Right lobe of liver (tissue), 6 donors: ENCODE data around the gene SLC5A11. TPM values are rescaled to one million over a fixed set of nuclear protein-coding genes. Genes with fewer than 3 reads are reported as not detected.
A peak's percentile ranks its signal among the peaks of the same experiment; 100 is the strongest.

Experiments
- ATAC-seq, 4 donors: fragments of 200-7000 bp; cut with Tn5 transposase; one replicate each; pipeline ENCODE4 v1.9.1; 2020; ENCODE audit warnings: mild to moderate bottlenecking in 4 of 4, moderate library complexity in 4 of 4
- DNase-seq, 3 donors: peaks; one replicate each; pipeline ENCODE4 v3.0.0-alpha.2; 2020
- H3K27ac ChIP-seq, 3 donors: fragments of 200-600 bp; one replicate each; pipeline ENCODE4 v1.8.0; 2022
- H3K27me3 ChIP-seq, 2 donors: fragments of 200-600 bp; one replicate each; pipeline ENCODE4 v1.8.0; 2022
- H3K36me3 ChIP-seq, 4 donors: fragments of 200-600 bp; sonication (generic) in 1 of 4; one replicate each; pipeline versions ENCODE4 v1.5.1 to v1.8.0; 2017 to 2022; ENCODE audit warnings: control low read depth in 1 of 4
- H3K4me1 ChIP-seq, 4 donors: fragments of 200-600 bp; sonication (generic) in 1 of 4; one replicate each; pipeline versions ENCODE4 v1.5.1 to v1.8.0; 2017 to 2022; ENCODE audit warnings: control low read depth in 1 of 4
- H3K4me3 ChIP-seq, 3 donors: fragments of 200-600 bp; one replicate each; pipeline ENCODE4 v1.8.0; 2022
- H3K9me3 ChIP-seq, 4 donors: fragments of 200-600 bp; sonication (generic) in 1 of 4; one replicate each; pipeline versions ENCODE4 v1.5.1 to v1.8.0; 2017 to 2022; ENCODE audit warnings: control low read depth in 1 of 4
- POLR2A ChIP-seq: fragments of 450-650 bp; IDR thresholded peaks from one replicate; pipeline ENCODE4 v1.6.1; 2017; ENCODE audit warnings: antibody characterized with exemption, mild to moderate bottlenecking
- WGBS: methylation state at CpG from one replicate; pipeline ENCODE4 v1.1.6; 2018; ENCODE audit warnings: low coverage, low lambda C conversion rate; ENCODE audit not compliant: insufficient coverage; ENCODE audit errors: missing lambda C conversion rate; 5-methylcytosine and 5-hydroxymethylcytosine counted together
- intact Hi-C, 2 donors: fragments of 100-400 bp; cut with DNase I; formaldehyde crosslinking; loops; one replicate each; pipeline versions ENCODE4 v1.11.2 to v1.14.1; 2022
- total RNA-seq, 6 experiments: library from RNA; depleted of rRNA in 2 of 6; stranded (reverse); fragments of >200 nt in 2 of 6; fragmentation: NEBNext Ultra II Directional in 3 of 6; extraction: Animal tissue kit (Norgen Biotek cat#: 25700) in 3 of 6; gene quantifications; one replicate each; pipeline versions ENCODE4 v1.1.0 to v1.2.4, GENCODE V29; 2016 to 2023
- TF ChIP-seq, protein P1 (sequence below), 4 donors: fragments of 200-600 bp in 3 of 4; fragments of 450-650 bp in 1 of 4; IDR thresholded peaks; one replicate each; pipeline versions ENCODE4 v1.5.1 to v1.8.0; 2016 to 2022; ENCODE audit warnings: antibody characterized with exemption in 4 of 4, mild to moderate bottlenecking in 2 of 4
- donor health status: DM: no; HTN: yes; CAD: no.
- donor health status: DM: no; HTN: no; CAD: no.
- donor health status: DM: no; HTN: no; CAD: no.
- donor health status: DM: no; HTN: yes; CAD: no.
- donor health status: DM: no; HTN: yes; CAD: no.

The SLC5A11 gene
- total RNA-seq, 6 experiments from 2014 or later = 0.43 to 1.6 (median 1.2) TPM

DNA sequence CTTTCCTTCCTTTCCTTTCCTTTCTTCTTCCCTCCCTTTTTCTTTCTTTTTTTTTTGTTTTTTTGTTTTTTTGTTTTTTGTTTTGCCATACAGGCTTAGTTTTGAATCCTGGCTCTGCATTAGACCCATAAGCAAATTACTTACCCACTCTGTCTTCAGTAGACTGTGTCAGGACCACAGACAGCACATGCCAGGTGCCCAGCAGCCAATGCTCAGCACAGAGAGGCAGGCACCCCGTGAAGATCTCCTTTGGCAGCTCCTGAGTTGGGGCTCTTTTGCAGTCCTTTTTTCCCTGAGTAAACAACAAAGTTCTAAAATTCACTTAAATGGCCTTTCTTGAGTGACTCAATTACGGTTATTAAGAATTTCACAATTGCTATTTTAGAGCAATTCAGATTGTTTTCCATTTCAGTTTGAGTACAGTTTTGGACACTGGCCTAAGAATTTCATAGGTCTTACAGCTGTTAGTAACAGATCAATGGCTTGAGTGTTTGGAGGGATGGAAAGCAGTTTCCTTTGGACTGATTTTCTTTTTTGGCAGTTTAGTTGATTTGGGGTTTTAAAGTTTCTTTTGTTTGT, 26.2 kb upstream of the SLC5A11 start:
- 33% methylated on average over 2 of the region's 2 CpGs for WGBS
- Histone ChIP-seq H3K27me3 (no peaks in the 10 kb centered on the region), H3K36me3 (peaks cover 11 to 97% (median 49%) of the 10 kb centered on the region in 4 donors), H3K27ac (peak overlapping the region in 1 of 3 donors; percentile 35), H3K9me3 (no peaks in the 10 kb centered on the region), H3K4me1 (peaks cover 0 to 12% (median 2%) of the 10 kb centered on the region in 4 donors), H3K4me3 (no peak overlapping the region)
- ATAC-seq (peak in 2 of 4 donors; percentile 11 to 20), DNase-seq (no peak)
- TF ChIP-seq, protein P1, sequence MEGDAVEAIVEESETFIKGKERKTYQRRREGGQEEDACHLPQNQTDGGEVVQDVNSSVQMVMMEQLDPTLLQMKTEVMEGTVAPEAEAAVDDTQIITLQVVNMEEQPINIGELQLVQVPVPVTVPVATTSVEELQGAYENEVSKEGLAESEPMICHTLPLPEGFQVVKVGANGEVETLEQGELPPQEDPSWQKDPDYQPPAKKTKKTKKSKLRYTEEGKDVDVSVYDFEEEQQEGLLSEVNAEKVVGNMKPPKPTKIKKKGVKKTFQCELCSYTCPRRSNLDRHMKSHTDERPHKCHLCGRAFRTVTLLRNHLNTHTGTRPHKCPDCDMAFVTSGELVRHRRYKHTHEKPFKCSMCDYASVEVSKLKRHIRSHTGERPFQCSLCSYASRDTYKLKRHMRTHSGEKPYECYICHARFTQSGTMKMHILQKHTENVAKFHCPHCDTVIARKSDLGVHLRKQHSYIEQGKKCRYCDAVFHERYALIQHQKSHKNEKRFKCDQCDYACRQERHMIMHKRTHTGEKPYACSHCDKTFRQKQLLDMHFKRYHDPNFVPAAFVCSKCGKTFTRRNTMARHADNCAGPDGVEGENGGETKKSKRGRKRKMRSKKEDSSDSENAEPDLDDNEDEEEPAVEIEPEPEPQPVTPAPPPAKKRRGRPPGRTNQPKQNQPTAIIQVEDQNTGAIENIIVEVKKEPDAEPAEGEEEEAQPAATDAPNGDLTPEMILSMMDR (IDR thresholded peaks at IDR 0.05) = no peak
- no peak for TF ChIP-seq POLR2A
- intact Hi-C loops = no loop called here

DNA sequence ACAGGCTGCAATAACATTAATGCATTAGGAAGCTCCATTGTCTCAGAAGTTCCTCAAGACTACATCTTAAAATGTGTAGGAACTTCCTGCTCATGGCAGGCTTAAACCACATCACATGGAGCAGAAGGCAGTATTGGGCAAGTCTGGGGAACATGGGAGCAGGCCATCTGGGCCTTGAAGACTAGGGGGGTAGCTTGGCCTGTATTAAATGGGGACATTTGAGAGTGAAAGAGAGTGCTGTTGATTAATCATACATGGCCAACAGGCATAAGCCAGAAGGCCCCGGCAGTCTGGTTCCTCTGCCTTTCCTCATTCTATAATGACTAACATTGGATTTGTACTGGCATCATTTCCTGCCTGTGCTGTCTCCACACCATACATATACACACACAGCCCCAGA, 25.2 kb upstream of the SLC5A11 start:
- intact Hi-C loops = no loop called here

DNA sequence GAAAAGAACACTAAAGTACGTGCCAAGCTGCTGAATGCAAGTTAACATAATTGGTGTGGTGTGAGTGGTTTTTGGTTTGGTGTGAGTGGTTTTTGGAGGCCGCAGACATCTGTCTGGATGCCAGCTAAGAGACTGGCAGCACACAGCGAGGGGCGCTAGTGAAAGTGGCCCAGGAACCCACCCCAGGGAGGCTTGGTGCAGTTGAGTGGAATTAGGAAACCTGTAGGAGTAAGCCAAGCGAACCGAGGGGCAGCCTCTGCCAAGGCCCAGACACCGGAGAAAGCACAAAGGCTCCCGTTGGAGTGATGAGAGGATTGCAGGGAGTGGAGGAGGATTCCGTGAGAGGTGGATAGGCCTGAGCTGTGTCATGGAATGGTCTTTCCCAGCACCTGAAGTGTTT, 24.6 kb upstream of the SLC5A11 start:
- no peak for TF ChIP-seq POLR2A
- TF ChIP-seq, protein P1 (IDR thresholded peaks at IDR 0.05) = no peak
- Histone ChIP-seq H3K27me3 (no peaks in the 10 kb centered on the region), H3K27ac (no peak overlapping the region), H3K9me3 (no peaks in the 10 kb centered on the region), H3K36me3 (peaks cover 11 to 92% (median 46%) of the 10 kb centered on the region in 4 donors), H3K4me1 (peaks cover 0 to 12% (median 2%) of the 10 kb centered on the region in 4 donors), H3K4me3 (no peak overlapping the region)
- intact Hi-C loops = no loop called here
- ATAC-seq (no peak), DNase-seq (peak in 1 of 3 donors; percentile 24)
- 84% methylated on average over 7 of the region's 9 CpGs for WGBS

More for the DNA sequence above, 25.2 kb upstream of the SLC5A11 start:
- Histone ChIP-seq H3K4me3 (no peak overlapping the region), H3K36me3 (peaks cover 11 to 94% (median 47%) of the 10 kb centered on the region in 4 donors), H3K27me3 (no peaks in the 10 kb centered on the region), H3K9me3 (no peaks in the 10 kb centered on the region), H3K27ac (no peak overlapping the region), H3K4me1 (peaks cover 0 to 12% (median 2%) of the 10 kb centered on the region in 4 donors)
- ATAC-seq = peak in 1 of 4 donors; percentile 6
- DNase-seq = no peak
- no peak for TF ChIP-seq POLR2A
- TF ChIP-seq, protein P1 (IDR thresholded peaks at IDR 0.05) = no peak
- 63% methylated on average over 1 of the region's 1 CpG for WGBS

DNA sequence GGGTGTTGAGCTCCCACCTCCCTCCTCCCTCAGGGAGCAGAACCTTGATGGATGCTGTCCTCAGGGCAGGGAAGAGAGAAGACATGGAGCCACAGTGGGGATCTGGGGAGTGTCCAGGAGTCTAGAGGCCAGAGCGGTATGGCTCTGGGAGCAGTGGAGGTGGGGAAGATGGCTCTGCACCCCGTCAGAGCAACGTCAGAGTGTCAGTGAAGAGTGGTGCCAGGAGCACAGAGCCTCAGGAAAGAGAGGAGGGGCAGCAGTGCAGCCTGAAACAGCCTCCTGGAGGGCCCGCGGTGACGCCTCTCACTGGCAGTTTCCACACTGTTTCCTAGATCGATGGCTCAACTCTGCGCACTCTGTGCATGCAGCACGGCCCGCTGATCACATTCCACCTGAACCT, 23.2 kb upstream of the SLC5A11 start:
- WGBS = 100% methylated on average over 1 of the region's 10 CpGs
- ATAC-seq = peak in 2 of 4 donors; percentile 3 to 6
- Histone ChIP-seq H3K36me3 (peaks cover 11 to 83% (median 45%) of the 10 kb centered on the region in 4 donors), H3K9me3 (no peaks in the 10 kb centered on the region), H3K4me1 (peaks cover 0 to 8% (median 2%) of the 10 kb centered on the region in 4 donors), H3K4me3 (no peak overlapping the region), H3K27me3 (no peaks in the 10 kb centered on the region), H3K27ac (no peak overlapping the region)
- no peak for DNase-seq
- no peak for TF ChIP-seq POLR2A
- TF ChIP-seq, protein P1 (IDR thresholded peaks at IDR 0.05) = no peak
- intact Hi-C loops = no loop called here
